Esophagus muscularis mucosa (tissue), 4 donors: ENCODE results near the gene MYCT1.

Source experiments
- CTCF ChIP-seq, 3 experiments: fragments of 200-600 bp in 2 of 3; fragments of 450-650 bp in 1 of 3; sonication (generic) in 2 of 3; IDR thresholded peaks; one replicate each; pipeline ENCODE4 v1.5.1; 2017 to 2019; ENCODE audit warnings: antibody characterized with exemption in 3 of 3, mild to moderate bottlenecking in 2 of 3, moderate library complexity in 1 of 3
- EP300 ChIP-seq: sonication (generic); formaldehyde crosslinking; IDR thresholded peaks from one replicate; pipeline ENCODE4 v1.6.1; 2017; ENCODE audit warnings: antibody characterized with exemption
- POLR2A ChIP-seq: fragments of 450-650 bp; IDR thresholded peaks from one replicate; pipeline ENCODE4 v1.6.1; 2017; ENCODE audit warnings: antibody characterized with exemption, moderate library complexity, mild to moderate bottlenecking, low read depth
- POLR2AphosphoS5 ChIP-seq, 2 donors: sonication (generic); formaldehyde crosslinking; IDR thresholded peaks; one replicate each; pipeline ENCODE4 v1.6.1; 2017; ENCODE audit warnings: antibody characterized with exemption in 2 of 2

- TF ChIP-seq POLR2A = no peak
- TF ChIP-seq CTCF (IDR thresholded peaks at IDR 0.05) = no peak
- no peak for TF ChIP-seq POLR2AphosphoS5 (IDR thresholded peaks at IDR 0.05)
- no peak for TF ChIP-seq EP300
Measured at GRCh38 chr6:152705327-152705726, 7.6 kb downstream of the MYCT1 start.
